ENCODE data around the gene TMEM147. TPM values are rescaled to one million over a fixed set of nuclear protein-coding genes. Genes with fewer than 3 reads are reported as not detected.

The TMEM147 gene
- total and polyA plus RNA-seq, 2 of the 13 experiments (the other 11 are each of a cell fraction or from before 2014, with no cell fraction given): 141 to 176 TPM

DNA sequence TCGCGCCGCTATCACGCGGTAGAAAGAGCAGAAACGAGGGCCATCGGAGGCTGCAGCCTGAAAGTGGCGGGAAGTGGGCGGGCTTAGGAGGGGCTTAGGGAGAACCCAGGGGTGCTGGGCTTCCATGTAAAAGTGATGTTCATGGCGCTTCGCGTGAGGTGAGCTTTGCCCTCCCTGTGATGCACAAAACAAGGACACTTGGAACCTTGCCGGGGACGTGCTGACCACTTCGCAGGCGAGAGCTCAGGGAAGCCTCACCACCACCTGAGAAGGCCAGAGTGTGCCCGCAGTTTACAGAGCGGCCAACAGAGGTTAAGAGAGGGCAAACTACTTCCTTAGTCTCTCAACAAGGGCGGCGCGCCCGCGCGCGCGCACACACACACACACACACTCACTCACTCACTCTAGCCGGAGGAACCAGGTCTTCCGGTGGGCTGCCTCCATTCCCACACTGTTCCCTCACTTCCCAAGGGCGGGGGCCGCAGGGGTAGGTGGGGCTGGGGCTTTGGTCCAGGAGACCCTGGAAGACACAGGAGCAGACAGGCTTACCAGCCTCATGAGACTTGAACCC is 11.5 kb upstream of the TMEM147 start (continued):
- TF ChIP-seq ZNF235 (CRISPR knock-in tag; IDR thresholded peaks at IDR 0.05; ENCODE audit: borderline replicate concordance) (no peak), RAD51 (IDR thresholded peaks at IDR 0.05; ENCODE audit: borderline replicate concordance) (no peak), ARID2 (CRISPR knock-in tag; IDR thresholded peaks at IDR 0.05; ENCODE audit: borderline replicate concordance) (no peak), KLF16 (CRISPR knock-in tag; IDR thresholded peaks at IDR 0.05) (no peak), ATAD3A (CRISPR knock-in tag; IDR thresholded peaks at IDR 0.05) (no peak), SALL2 (CRISPR knock-in tag; IDR thresholded peaks at IDR 0.05) (no peak), ZMYM2 (CRISPR knock-in tag; IDR thresholded peaks at IDR 0.05) (no peak), GABPA (IDR thresholded peaks at IDR 0.05; ENCODE audit: low read depth, low read length) (no peak), GABPA (CRISPR knock-in tag; IDR thresholded peaks at IDR 0.05; ENCODE audit: low read depth) (0 out of 2 replicates have a peak, but pooled peaks have one; percentile 18), ZMAT3 (CRISPR knock-in tag; conservative IDR thresholded peaks at IDR 0.05) (no peak), AHR (CRISPR knock-in tag; IDR thresholded peaks at IDR 0.05) (no peak), XRCC5 (optimal IDR thresholded peaks at IDR 0.05; ENCODE audit: low read length) (no peak), CBX2 (IDR thresholded peaks at IDR 0.05; ENCODE audit: low read depth, low read length) (no peak), CBX2 (CRISPR knock-in tag; IDR thresholded peaks at IDR 0.05; ENCODE audit: low read depth) (no peak), FOXK1 (CRISPR knock-in tag; IDR thresholded peaks at IDR 0.05; ENCODE audit: borderline replicate concordance, low read depth) (no peak), SP5 (CRISPR knock-in tag; IDR thresholded peaks at IDR 0.05; ENCODE audit: borderline replicate concordance, low read depth) (no peak), ZNF556 (CRISPR knock-in tag; IDR thresholded peaks at IDR 0.05; ENCODE audit: borderline replicate concordance) (no peak), FOXK2 (IDR thresholded peaks at IDR 0.05) (no peak), RCOR2 (CRISPR knock-in tag; IDR thresholded peaks at IDR 0.05) (no peak)
- TF ChIP-seq, protein P1, sequence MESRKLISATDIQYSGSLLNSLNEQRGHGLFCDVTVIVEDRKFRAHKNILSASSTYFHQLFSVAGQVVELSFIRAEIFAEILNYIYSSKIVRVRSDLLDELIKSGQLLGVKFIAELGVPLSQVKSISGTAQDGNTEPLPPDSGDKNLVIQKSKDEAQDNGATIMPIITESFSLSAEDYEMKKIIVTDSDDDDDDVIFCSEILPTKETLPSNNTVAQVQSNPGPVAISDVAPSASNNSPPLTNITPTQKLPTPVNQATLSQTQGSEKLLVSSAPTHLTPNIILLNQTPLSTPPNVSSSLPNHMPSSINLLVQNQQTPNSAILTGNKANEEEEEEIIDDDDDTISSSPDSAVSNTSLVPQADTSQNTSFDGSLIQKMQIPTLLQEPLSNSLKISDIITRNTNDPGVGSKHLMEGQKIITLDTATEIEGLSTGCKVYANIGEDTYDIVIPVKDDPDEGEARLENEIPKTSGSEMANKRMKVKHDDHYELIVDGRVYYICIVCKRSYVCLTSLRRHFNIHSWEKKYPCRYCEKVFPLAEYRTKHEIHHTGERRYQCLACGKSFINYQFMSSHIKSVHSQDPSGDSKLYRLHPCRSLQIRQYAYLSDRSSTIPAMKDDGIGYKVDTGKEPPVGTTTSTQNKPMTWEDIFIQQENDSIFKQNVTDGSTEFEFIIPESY (CRISPR knock-in tag; IDR thresholded peaks at IDR 0.05): peak; percentile 38; the same call in 1 of the 2 replicates
- TF ChIP-seq, protein P2, sequence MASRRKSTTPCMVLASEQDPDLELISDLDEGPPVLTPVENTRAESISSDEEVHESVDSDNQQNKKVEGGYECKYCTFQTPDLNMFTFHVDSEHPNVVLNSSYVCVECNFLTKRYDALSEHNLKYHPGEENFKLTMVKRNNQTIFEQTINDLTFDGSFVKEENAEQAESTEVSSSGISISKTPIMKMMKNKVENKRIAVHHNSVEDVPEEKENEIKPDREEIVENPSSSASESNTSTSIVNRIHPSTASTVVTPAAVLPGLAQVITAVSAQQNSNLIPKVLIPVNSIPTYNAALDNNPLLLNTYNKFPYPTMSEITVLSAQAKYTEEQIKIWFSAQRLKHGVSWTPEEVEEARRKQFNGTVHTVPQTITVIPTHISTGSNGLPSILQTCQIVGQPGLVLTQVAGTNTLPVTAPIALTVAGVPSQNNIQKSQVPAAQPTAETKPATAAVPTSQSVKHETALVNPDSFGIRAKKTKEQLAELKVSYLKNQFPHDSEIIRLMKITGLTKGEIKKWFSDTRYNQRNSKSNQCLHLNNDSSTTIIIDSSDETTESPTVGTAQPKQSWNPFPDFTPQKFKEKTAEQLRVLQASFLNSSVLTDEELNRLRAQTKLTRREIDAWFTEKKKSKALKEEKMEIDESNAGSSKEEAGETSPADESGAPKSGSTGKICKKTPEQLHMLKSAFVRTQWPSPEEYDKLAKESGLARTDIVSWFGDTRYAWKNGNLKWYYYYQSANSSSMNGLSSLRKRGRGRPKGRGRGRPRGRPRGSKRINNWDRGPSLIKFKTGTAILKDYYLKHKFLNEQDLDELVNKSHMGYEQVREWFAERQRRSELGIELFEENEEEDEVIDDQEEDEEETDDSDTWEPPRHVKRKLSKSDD (CRISPR knock-in tag; IDR thresholded peaks at IDR 0.05; ENCODE audit: low read depth): no peak
- TF ChIP-seq, protein P3, sequence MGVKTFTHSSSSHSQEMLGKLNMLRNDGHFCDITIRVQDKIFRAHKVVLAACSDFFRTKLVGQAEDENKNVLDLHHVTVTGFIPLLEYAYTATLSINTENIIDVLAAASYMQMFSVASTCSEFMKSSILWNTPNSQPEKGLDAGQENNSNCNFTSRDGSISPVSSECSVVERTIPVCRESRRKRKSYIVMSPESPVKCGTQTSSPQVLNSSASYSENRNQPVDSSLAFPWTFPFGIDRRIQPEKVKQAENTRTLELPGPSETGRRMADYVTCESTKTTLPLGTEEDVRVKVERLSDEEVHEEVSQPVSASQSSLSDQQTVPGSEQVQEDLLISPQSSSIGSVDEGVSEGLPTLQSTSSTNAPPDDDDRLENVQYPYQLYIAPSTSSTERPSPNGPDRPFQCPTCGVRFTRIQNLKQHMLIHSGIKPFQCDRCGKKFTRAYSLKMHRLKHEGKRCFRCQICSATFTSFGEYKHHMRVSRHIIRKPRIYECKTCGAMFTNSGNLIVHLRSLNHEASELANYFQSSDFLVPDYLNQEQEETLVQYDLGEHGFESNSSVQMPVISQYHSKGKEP (CRISPR knock-in tag; IDR thresholded peaks at IDR 0.05): no peak

All from HepG2 (cell line).